A673 (cell line): ENCODE measurements around the gene SIGLEC10. TPM values are rescaled to one million over a fixed set of nuclear protein-coding genes. Genes with fewer than 3 reads are reported as not detected.
A peak's percentile ranks its signal among the peaks of the same experiment; 100 is the strongest.

ENCODE experiments used
- BruUV-seq: library from RNA; stranded (reverse); fragments of 400-500 nt; replicated peaks from 2 replicates; lab custom pipeline; 2021; lab: Mats Ljungman, UMichigan
- CTCF ChIA-PET: fragments of 300-600 bp; sonication (Branson Sonifier 250); formaldehyde crosslinking; loops from one replicate; lab custom pipeline; 2022; ENCODE audit warnings: antibody characterized with exemption; lab: Charles Lee
- POLR2A ChIA-PET: fragments of 300-600 bp; sonication (Branson Sonifier 250); formaldehyde crosslinking; loops from one replicate; lab custom pipeline; 2022; ENCODE audit warnings: antibody characterized with exemption; ENCODE audit not compliant: low non-redundant PET; lab: Charles Lee
- DNase-seq: peaks from one replicate; pipeline ENCODE4 v3.0.0-alpha.2; 2015; ENCODE audit warnings: low spot score
- H3K27ac ChIP-seq: fragments of 200-600 bp; sonication (generic); 2 replicates; pipeline ENCODE4 v1.5.1; 2016; ENCODE audit warnings: mixed run types, low read depth, mild to moderate bottlenecking, mixed read lengths, antibody characterized with exemption, low read length; ENCODE audit not compliant: poor library complexity, severe bottlenecking
- H3K27me3 ChIP-seq: fragments of 200-600 bp; sonication (generic); replicated peaks from 2 replicates; pipeline ENCODE4 v1.6.1; 2017; ENCODE audit warnings: mixed run types, low read depth, mild to moderate bottlenecking, mixed read lengths, antibody characterized with exemption, low read length; ENCODE audit not compliant: insufficient read depth, poor library complexity
- H3K36me3 ChIP-seq: fragments of 200-600 bp; sonication (generic); 2 replicates; pipeline ENCODE4 v1.6.1; 2016; ENCODE audit warnings: mixed run types, mild to moderate bottlenecking, mixed read lengths, antibody characterized with exemption, low read length; ENCODE audit not compliant: insufficient read depth, poor library complexity, severe bottlenecking
- H3K4me1 ChIP-seq: fragments of 200-600 bp; sonication (generic); 2 replicates; pipeline ENCODE4 v1.6.1; 2017; ENCODE audit warnings: mixed run types, mild to moderate bottlenecking, mixed read lengths, antibody characterized with exemption, low read length; ENCODE audit not compliant: insufficient read depth, poor library complexity, severe bottlenecking
- H3K4me3 ChIP-seq: fragments of 200-600 bp; sonication (generic); 2 replicates; pipeline ENCODE4 v1.5.1; 2016; ENCODE audit warnings: low read depth, mixed run types, mild to moderate bottlenecking, mixed read lengths, low read length; ENCODE audit not compliant: poor library complexity, severe bottlenecking
- H3K9me3 ChIP-seq: fragments of 200-600 bp; sonication (generic); 2 replicates; pipeline ENCODE4 v1.6.1; 2016; ENCODE audit warnings: mixed run types, low read depth, mild to moderate bottlenecking, mixed read lengths, antibody characterized with exemption, low read length; ENCODE audit not compliant: poor library complexity, severe bottlenecking
- EZH2 ChIP-seq: fragments of 200-600 bp; sonication (generic); IDR thresholded peaks from 2 replicates; pipeline ENCODE4 v1.6.1; 2017; ENCODE audit warnings: borderline replicate concordance, low read depth, mild to moderate bottlenecking, mixed read lengths, antibody characterized with exemption, low read length; ENCODE audit not compliant: poor library complexity, severe bottlenecking
- intact Hi-C: fragments of 100-400 bp; cut with micrococcal nuclease; formaldehyde crosslinking; loops from one replicate; pipeline ENCODE4 v1.10.0; 2022; ENCODE audit not compliant: unreplicated experiment
- total RNA-seq: library from RNA; stranded (reverse); gene quantifications from 2 replicates; pipeline ENCODE4 v1.2.3, GENCODE V29; 2021
- TF ChIP-seq, protein P1 (sequence below): fragments of 300-800, 200-600 bp; sonication (generic); conservative IDR thresholded peaks from 2 replicates; pipeline ENCODE4 v1.5.1; 2017; ENCODE audit warnings: low read depth, mild to moderate bottlenecking, antibody characterized with exemption, low read length, moderate library complexity, mixed read lengths

The SIGLEC10 gene
- total RNA-seq, 1 experiment from 2014 or later = not detected

DNA sequence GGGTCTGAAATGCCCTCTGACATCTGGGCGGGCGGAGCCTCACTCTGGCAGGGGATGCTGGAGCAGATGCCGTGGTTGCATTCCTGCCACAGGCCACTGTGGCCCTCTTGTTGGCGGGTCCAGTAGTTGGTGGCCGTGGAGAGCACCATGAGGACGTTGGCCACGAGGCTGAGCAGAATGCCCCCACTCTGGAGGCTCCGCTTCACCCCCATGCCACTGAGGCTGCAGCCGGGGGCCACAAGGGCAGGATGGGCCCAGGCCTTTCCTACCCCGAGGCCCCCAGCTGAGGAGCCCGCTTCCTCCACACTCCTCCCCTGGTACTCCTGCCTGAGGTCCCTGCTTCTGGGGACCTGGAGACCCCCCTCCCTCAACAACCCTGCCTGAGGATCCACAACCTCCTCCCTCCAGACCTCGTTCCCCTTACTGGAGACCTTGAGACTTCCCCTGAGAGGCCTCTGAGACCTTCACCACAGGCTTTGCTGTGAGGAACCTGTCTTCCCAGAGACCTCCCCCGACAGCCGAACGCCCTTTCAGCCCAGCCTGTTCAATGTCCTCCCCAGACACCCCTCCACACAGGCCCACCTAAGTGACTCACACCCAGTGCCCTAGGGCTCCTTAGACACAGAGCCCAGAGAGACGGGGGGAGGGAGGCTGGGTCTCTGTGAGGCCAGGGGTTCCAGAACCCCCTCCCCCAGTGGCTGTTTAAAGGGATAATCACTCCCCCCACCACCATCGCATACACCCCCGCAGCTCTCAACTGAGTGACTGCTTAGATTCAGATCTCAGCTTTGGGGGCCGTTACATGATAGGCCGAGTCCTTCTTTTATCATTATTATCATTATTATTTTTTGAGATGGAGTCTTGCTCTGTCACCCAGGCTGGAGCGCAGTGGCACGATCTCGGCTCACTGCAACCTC lies 48.8 kb downstream of the SIGLEC10 start, which contains the start of gene CLDND2:
Gene CLDND2, minus strand, starts transcription at position 638 of the 917 bp plus-strand sequence. Its CDS starts 426 bp downstream, at position 212.
- Histone ChIP-seq H3K36me3 (no peaks in the 10 kb centered on the region), H3K4me3 (peak within 1 kb of the TSS; percentile 64), H3K27me3 (no peaks in the 10 kb centered on the region), H3K27ac (peak within 1 kb of the TSS; percentile 58), H3K4me1 (peaks cover 9% of the 10 kb centered on the region), H3K9me3 (no peaks in the 10 kb centered on the region)
- TF ChIP-seq, protein P1, sequence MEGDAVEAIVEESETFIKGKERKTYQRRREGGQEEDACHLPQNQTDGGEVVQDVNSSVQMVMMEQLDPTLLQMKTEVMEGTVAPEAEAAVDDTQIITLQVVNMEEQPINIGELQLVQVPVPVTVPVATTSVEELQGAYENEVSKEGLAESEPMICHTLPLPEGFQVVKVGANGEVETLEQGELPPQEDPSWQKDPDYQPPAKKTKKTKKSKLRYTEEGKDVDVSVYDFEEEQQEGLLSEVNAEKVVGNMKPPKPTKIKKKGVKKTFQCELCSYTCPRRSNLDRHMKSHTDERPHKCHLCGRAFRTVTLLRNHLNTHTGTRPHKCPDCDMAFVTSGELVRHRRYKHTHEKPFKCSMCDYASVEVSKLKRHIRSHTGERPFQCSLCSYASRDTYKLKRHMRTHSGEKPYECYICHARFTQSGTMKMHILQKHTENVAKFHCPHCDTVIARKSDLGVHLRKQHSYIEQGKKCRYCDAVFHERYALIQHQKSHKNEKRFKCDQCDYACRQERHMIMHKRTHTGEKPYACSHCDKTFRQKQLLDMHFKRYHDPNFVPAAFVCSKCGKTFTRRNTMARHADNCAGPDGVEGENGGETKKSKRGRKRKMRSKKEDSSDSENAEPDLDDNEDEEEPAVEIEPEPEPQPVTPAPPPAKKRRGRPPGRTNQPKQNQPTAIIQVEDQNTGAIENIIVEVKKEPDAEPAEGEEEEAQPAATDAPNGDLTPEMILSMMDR = no peak
- no peak for TF ChIP-seq EZH2
- ChIA-PET POLR2A (no interaction called here), CTCF (interaction anchor here (0.6 kb wide), 1 partner anchor 670 kb away, joined by 3 read pairs; no protein-coding TSS in a partner anchor)
- no peak for DNase-seq
- intact Hi-C loops = no loop called here
- BruUV-seq = no TSS peak

DNA sequence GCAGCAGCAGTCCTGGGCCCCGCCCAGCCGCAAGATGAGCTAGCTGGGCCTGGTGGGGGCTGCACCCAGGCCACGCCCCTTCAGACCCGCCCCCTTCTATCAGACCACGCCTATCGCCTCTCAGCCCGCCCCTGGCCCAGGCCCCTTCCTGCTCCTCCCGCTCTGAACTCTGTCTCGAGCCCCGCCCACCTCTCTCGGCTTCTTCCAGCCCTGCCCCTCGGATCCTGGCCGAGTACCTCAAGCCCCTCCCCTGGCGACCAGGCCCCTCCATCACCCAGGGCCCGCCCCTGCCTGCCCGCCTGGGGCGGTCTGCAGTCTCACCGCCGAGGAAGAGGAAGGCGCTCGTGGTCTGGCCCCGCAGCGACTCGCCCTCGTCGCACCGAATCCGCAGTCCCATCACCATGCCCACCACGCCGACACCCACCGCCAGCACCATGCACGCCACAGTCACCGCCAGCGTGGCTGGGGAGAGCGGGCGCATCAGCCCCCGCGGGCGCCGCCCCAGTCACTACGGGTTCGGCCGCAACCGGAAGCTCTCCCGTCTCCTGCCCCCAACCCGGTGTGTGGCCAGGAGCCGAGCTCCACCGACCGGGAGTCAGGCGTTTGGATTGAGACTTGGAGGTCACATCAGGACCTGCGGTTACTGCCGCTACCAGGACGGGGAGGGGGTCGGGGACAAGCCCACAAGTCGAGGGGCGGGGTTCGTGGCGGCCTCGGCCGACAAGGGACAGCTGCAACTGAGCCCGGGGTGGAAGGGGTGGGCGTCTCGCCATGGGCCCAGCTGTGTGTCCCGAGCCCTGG lies 49.7 kb downstream of the SIGLEC10 start:
- no peaks in the 10 kb centered on the region for H3K9me3 ChIP-seq
- intact Hi-C loops = loop anchor here (2.0 kb wide), 2 partner anchors 27 to 29 kb away; no protein-coding TSS in a partner anchor
- POLR2A ChIA-PET = interaction anchor here (0.6 kb wide), 2 partner anchors 28 to 617 kb away, joined by 3 to 6 read pairs; no protein-coding TSS in a partner anchor
- peak overlapping the region; percentile 64 for H3K4me3 ChIP-seq
- no peaks in the 10 kb centered on the region for H3K27me3 ChIP-seq
- CTCF ChIA-PET = interaction anchor here (0.6 to 1.0 kb wide), 2 partner anchors 28 to 669 kb away, joined by 3 to 6 read pairs; no protein-coding TSS in a partner anchor
- TF ChIP-seq, protein P1 = no peak
- TF ChIP-seq EZH2 = no peak
- H3K4me1 ChIP-seq = peaks cover 9% of the 10 kb centered on the region
- H3K27ac ChIP-seq = peak overlapping the region; percentile 76
- peak; percentile 98 for DNase-seq
- no peaks in the 10 kb centered on the region for H3K36me3 ChIP-seq
- no TSS peak for BruUV-seq

DNA sequence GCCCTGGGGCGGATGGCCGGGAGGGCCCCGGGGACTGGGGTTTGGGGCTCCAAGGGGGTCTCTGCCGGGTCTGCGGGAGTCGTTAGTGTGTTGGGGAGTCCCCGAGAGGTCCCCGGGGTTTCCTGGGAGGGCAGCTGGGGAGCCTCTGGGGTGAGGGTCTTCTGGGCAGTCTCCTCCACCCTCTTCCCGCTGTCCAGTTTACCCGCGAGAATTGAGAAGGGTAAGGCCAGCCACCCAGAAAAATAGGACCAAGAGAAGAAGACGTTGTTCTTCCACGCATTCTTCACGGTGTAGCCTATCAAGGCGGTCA lies 50.2 kb downstream of the SIGLEC10 start:
- Histone ChIP-seq H3K4me1 (peaks cover 9% of the 10 kb centered on the region), H3K27me3 (no peaks in the 10 kb centered on the region), H3K27ac (peak overlapping the region; percentile 76), H3K36me3 (no peaks in the 10 kb centered on the region), H3K4me3 (peak overlapping the region; percentile 64), H3K9me3 (no peaks in the 10 kb centered on the region)
- TF ChIP-seq EZH2 = no peak
- TF ChIP-seq, protein P1 = no peak
- ChIA-PET CTCF (interaction anchor here (1.0 kb wide), 1 partner anchor 28 kb away, joined by 6 read pairs; no protein-coding TSS in a partner anchor), POLR2A (interaction anchor here (0.6 kb wide), 2 partner anchors 28 to 616 kb away, joined by 3 to 6 read pairs; no protein-coding TSS in a partner anchor)
- intact Hi-C loops = loop anchor here (2.0 kb wide), 2 partner anchors 28 kb away; no protein-coding TSS in a partner anchor
- no peak for DNase-seq
- no TSS peak for BruUV-seq
